Putamen (tissue), 1 donor: ENCODE data around the gene LRP1B.
"Not testable (repeated sequence)": the region's sequence is repeated elsewhere in the genome, so short reads cannot be mapped to it uniquely, and the experiment has no call there.

Source experiments
- DNase-seq: peaks from one replicate; pipeline ENCODE4 v3.0.0-alpha.2; 2016; ENCODE audit warnings: low spot score

LRP1B gene

DNA sequence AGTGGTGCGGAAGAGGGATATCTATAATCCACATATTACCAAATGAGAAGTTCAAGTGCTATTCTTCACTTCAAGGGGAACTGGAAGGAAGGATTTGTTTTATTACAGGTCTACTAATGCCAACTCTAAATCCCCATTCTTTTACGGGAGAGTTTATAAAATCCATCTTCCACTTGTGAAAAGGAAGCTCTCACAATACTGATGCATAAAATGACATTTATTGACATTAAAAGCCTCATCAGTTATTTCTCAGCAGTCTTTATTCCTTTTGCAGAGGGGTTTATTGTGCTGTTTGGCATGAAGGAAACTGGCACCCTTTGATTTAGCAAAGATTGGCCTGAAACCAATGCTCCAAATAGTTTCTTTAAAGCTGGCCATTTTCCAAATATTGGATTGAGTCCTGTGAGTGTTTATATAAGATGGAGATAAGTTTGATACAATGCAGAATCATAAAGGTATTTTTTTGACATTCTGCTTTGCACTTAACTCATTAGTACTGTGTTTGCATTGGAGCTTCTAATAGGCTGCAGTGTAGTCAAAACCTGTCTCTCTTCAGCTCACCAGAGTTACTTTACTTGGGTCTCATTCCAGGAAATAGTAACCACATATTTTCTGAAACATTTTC, 26.6 kb downstream of the LRP1B start:
- DNase-seq: no peak

GRCh38 chr2:142100970-142101369, 29.8 kb downstream of the LRP1B start:
- DNase-seq: no peak

DNA sequence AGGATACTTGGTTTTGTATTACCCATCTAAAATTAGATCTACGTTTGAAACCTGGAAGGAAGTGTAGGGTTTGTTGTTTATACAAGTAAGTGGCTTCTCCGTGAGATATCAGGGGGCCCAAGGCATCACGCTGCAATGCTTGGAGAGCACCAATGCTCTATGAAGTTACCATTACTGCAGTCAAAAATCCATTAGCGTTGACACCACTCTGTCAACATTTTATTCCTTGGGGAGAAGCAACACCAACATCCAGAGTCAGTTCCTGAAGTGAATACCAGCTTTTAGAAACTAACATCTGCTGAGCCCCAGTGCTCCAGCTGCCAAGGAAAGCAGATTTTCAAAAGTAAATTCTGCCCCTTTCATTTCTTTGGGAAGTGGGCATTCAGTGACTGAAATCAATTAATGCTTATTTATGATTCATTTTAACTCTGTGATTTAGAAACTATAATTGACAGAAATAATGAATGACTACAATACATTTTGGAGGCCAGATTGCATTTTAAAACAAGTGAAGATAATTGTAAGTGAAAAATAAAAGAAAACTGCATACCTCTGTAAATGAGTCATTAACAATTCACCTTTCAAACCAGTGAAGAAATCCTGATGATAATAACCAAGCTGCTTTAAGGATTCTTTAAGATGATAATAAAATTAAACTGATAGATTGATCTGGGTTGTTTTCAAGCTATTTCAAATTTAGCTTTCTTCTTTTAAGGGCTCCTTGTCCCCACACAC, 30.5 kb downstream of the LRP1B start:
- DNase-seq: no peak

DNA sequence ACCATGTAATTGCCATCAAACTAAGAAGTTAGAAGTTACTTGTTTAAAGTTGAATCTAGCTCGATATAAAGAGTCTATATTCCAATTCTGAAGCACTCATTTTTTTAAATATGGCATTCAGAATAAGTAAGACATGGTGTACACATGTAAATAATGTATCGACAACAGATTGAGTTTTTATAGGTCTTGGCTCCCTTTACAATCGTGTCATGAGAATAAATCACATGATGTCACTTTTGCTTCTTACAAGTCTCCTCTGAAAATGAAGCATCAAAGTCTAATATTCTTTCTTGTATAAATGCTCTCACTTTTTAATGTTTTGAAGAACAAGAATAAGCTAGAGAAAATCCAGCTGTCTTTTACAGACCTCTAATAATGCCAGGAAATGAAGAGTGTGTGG, 33.1 kb downstream of the LRP1B start:
- no peak for DNase-seq

DNA sequence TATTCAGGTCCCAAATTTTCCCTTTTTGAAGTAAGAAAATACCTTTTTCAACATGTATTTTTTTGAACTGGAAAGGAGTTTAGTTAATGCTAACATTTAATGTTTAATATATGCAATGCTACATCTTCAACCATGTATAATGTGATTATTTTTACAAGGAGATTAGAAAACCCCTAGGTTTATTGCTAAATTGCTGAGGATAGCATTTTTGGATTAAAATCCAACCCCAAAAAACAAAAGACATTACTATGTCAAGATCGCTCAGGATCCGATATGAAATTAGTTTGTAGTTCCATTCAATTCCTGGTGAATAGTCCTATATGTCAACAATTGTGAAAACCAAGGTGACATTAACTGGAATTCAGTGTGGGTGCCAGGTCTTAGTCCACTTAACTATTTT, 35.2 kb downstream of the LRP1B start:
- DNase-seq: no peak

- no peak for DNase-seq
Observed at GRCh38 chr2:142094233-142094632, 36.6 kb downstream of the LRP1B start.

DNA sequence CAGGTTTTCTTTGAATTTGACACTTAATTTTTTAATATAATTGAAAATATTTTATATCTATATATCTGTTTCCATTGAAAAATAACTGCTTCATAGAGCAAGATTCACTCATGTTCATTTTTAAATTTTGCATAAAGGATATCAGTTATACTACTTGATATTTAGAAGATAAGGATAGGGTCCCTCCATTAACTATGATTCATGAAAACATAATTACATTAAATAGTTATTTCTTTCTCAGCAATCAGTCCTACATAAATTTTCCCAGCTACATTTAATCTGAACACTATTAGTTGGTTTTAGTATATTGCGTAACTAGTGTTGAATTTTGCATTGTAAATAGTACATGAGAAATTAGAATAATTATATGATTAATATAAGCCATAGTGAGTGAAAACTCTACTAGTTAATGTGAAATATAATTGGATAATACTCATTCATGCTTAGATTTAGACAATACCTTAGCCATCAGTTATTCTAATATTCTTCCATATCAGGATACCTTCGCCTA, 42.7 kb downstream of the LRP1B start:
- no peak for DNase-seq

- DNase-seq: not testable (repeated sequence)
Observed at GRCh38 chr2:142087585-142087984, 43.2 kb downstream of the LRP1B start.

- DNase-seq: no peak
Observed at GRCh38 chr2:142082368-142082767, 48.4 kb downstream of the LRP1B start.

- DNase-seq: no peak
Observed at GRCh38 chr2:142076317-142076716, 54.5 kb downstream of the LRP1B start.

GRCh38 chr2:142075826-142076225, 55.0 kb downstream of the LRP1B start:
- no peak for DNase-seq

DNA sequence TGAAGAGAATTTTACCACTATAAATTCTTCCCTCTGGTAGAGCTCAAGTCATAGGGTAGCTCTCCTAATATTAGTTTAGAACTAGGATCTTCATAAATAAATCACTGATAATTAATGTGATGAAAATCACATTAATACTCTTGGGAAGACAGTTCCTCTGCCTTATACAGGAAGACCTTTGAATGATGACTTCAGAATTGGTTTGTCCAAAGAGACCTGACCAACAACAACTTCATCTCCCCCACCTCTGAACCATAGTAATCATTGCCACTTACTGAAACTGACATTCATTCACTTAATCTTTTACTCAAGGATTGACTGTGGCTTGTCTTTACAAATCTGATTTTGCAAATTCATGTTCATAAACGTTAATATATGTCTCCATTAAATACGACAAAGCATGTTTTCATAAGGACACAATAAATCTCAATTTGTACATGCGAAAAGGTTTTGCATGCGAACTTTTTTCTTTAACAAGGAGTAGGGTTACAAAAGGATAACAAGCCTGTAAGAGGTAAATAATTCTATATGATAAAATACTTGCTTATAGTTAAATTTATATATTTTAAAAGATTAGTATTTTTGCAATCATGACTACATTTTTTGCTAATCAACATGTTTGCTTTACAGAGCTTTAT, 61.4 kb downstream of the LRP1B start:
- no peak for DNase-seq

GRCh38 chr2:142065700-142066099, 65.1 kb downstream of the LRP1B start:
- no peak for DNase-seq

DNA sequence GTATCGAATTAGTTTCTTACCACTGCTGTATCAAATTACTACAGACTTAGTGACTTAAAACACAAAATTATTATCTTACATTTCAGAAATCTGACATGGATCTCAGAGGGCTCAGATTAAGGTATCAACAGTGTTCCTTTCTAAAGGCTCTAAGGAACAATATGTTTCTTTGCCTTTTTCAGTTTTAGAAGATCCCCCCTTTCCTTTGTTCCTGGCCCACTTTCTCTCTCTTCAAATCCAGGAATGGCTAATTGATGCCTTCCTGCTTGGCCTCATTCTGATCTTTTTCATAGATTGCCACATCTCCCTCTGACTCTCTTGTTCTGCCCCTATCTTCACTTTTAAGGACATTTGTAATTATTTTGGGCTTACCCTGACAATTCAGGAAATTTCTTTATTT, 65.7 kb downstream of the LRP1B start:
- no peak for DNase-seq

DNA sequence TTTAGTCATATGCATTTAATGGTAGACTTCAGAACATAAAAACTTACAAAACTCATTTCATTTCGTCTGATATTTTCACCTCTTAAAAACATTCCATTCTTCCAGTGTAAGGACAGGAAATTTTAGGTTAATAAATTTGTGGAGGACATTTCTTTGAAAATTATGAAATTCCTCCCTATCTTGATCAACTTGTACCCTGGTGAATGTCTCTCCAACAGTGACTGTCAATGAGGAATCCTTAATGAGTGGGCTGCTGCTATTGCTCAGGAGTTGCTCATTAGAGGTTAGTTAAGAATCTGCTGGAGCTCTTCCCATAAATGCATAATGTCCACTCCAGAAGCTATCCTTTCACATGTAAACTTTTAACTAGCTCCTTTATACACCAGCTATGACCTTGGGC, 69.1 kb downstream of the LRP1B start:
- no peak for DNase-seq

- no peak for DNase-seq
Observed at GRCh38 chr2:142058149-142058548, 72.7 kb downstream of the LRP1B start.

- no peak for DNase-seq
Observed at GRCh38 chr2:142056784-142057183, 74.0 kb downstream of the LRP1B start.

DNA sequence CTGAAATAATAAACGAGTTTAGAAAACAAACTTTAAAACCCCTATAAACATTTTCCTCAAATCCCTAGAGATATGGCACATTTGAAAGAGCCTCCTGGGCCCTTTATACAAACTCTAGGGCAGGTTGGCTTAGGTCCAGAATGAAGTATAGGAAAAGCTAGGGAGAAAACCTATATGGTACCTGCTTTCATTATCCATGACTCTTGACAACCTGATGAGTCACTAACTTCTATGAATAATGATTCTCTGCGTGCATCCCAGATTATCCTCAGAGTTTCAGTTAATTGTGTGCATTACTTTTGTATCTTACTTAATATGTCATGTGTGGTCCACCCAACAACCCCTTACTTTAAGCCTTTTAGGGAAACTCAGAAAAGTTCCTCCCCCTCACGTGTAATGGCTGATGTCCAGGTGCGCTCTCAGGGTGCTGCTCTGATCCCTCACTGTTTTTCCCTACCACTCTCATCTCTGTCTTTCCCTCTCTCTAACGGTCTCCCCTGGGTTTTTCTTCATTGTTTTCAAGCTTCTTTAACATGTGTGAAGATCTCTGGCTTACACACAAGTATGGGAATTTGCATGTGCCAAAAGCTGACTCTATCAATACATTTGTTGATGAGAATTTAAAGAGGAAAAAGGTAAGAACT, 78.5 kb downstream of the LRP1B start:
- no peak for DNase-seq

GRCh38 chr2:142048581-142048980, 82.2 kb downstream of the LRP1B start:
- DNase-seq: no peak

GRCh38 chr2:142045641-142046040, 85.2 kb downstream of the LRP1B start:
- no peak for DNase-seq

GRCh38 chr2:142044197-142044596, 86.6 kb downstream of the LRP1B start:
- DNase-seq: no peak

DNA sequence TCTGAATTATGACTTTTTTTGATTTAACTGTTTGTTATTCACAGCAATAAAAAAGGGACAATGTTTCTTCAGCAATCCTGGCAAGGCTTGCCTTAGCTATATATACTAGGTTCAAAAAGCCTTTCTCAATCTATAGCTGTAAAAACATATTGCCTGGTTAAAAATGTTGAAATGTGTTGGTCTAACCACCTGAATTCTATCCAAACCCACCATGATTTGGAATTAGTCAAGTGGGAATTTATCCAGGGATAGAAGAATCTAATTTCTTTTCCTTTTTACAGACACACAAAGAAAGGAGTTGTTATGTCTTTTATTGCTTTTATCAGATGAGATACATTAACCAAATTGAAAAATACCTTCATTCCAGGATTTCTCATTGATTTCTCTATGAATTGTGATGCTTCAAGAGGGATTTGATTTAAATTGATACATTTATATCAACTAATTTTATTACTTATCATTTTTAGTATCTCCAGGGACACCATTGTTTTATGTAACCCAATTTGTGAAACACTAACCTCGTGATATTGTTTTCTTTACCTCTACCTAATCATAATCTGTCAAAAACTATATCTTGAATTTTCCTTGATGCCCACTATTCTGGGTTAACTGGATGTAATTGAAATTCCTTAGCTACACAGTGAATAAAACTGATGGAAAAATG, 88.1 kb downstream of the LRP1B start:
- DNase-seq: no peak
